T-cell (primary cell): ENCODE data around the gene TIAM2. TPM values are rescaled to one million over a fixed set of nuclear protein-coding genes. Genes with fewer than 3 reads are reported as not detected.
A peak's percentile ranks its signal among the peaks of the same experiment; 100 is the strongest.

Experiments
- ATAC-seq, 4 experiments: fragments of 200-7000 bp in 3 of 4; fragments of 150-1000 bp in 1 of 4; cut with Tn5 transposase; replicated peaks in 1 of 4; 1 replicate in 3 of 4; 2 replicates in 1 of 4; pipeline ENCODE4 v1.10.0; 2021; ENCODE audit warnings: moderate library complexity in 3 of 4, mild to moderate bottlenecking in 2 of 4, moderate number of reproducible peaks in 1 of 4
- CTCF ChIA-PET, 2 donors: fragments of 300-600 bp; sonication (Branson Sonifier 250); formaldehyde crosslinking; loops; one replicate each; lab custom pipeline; 2022; ENCODE audit warnings: antibody characterized with exemption in 2 of 2; lab: Charles Lee
- POLR2A ChIA-PET, 2 donors: fragments of 300-600 bp; sonication (Branson Sonifier 250); formaldehyde crosslinking; loops; one replicate each; lab custom pipeline; 2022; ENCODE audit warnings: antibody characterized with exemption in 2 of 2; lab: Charles Lee
- DNase-seq, 35 experiments: peaks; one replicate each; pipeline versions ENCODE4 v3.0.0 to v3.0.0-alpha.2; 2013 to 2023
- H3K27ac ChIP-seq: one replicate; pipeline ENCODE4 v1.5.1; 2013; ENCODE audit warnings: low read length
- H3K27me3 ChIP-seq, 2 experiments: replicated peaks in 1 of 2; 1 replicate in 1 of 2; 2 replicates in 1 of 2; pipeline versions ENCODE4 v1.6.1 to v1.7.0; 2013; ENCODE audit warnings: low read length in 1 of 2, mixed read lengths in 1 of 2; ENCODE audit not compliant: control insufficient read depth in 2 of 2, insufficient read depth in 2 of 2; ENCODE audit errors: extremely low read depth in 1 of 2
- H3K36me3 ChIP-seq, 2 donors: 1 replicate in 1 of 2; 2 replicates in 1 of 2; pipeline versions ENCODE4 v1.6.1 to v1.7.0; 2013; ENCODE audit warnings: low read length in 1 of 2; ENCODE audit not compliant: control insufficient read depth in 2 of 2, insufficient read depth in 1 of 2; ENCODE audit errors: extremely low read depth in 1 of 2
- H3K4me1 ChIP-seq, 2 experiments: 1 replicate in 1 of 2; 2 replicates in 1 of 2; pipeline versions ENCODE4 v1.6.1 to v1.7.0; 2013; ENCODE audit warnings: low read length in 2 of 2, mixed read lengths in 1 of 2; ENCODE audit not compliant: insufficient read depth in 2 of 2, control insufficient read depth in 1 of 2; ENCODE audit errors: extremely low read depth in 1 of 2
- H3K4me3 ChIP-seq, 2 donors: 1 replicate in 1 of 2; 2 replicates in 1 of 2; pipeline versions ENCODE4 v1.5.1 to v1.7.0; 2013; ENCODE audit warnings: mild to moderate bottlenecking in 2 of 2, low read length in 1 of 2, moderate library complexity in 1 of 2; ENCODE audit not compliant: control insufficient read depth in 1 of 2; ENCODE audit errors: extremely low read depth in 1 of 2
- H3K9me3 ChIP-seq: 2 replicates; pipeline ENCODE4 v1.7.0; 2013
- H3K27ac Mint-ChIP-seq, 2 donors: one replicate each; pipeline ENCODE4 v1.8.0; 2020 to 2021; ENCODE audit warnings: mild to moderate bottlenecking in 2 of 2, mixed read lengths in 2 of 2
- H3K27me3 Mint-ChIP-seq, 2 donors: one replicate each; pipeline ENCODE4 v1.8.0; 2021 to 2022; ENCODE audit warnings: mixed read lengths in 2 of 2
- H3K36me3 Mint-ChIP-seq: one replicate; pipeline ENCODE4 v1.8.0; 2021; ENCODE audit warnings: mixed read lengths
- H3K4me1 Mint-ChIP-seq, 3 donors: one replicate each; pipeline ENCODE4 v1.8.0; 2020 to 2022; ENCODE audit warnings: mixed read lengths in 3 of 3, mild to moderate bottlenecking in 1 of 3
- H3K4me3 Mint-ChIP-seq, 3 donors: one replicate each; pipeline ENCODE4 v1.8.0; 2020 to 2022; ENCODE audit warnings: mild to moderate bottlenecking in 3 of 3, mixed read lengths in 3 of 3, moderate library complexity in 3 of 3
- H3K9me3 Mint-ChIP-seq, 3 donors: one replicate each; pipeline ENCODE4 v1.8.0; 2020 to 2022; ENCODE audit warnings: mixed read lengths in 3 of 3
- WGBS: methylation state at CpG from one replicate; pipeline ENCODE4 v1.1.5; 2013; ENCODE audit warnings: missing lambda C conversion rate; ENCODE audit not compliant: insufficient coverage; 5-methylcytosine and 5-hydroxymethylcytosine counted together
- total RNA-seq, 35 experiments: library from RNA in 6 of 35; stranded (reverse) in 6 of 35; fragments of 120-200 nt in 1 of 35; gene quantifications; one replicate each; pipeline versions ENCODE4 v1.2.1 to v1.2.4 and lab custom pipeline; 2013 to 2026

The TIAM2 gene
- total RNA-seq, 5 donors from 2014 or later (not counting 1 experiment from before 2014, with no cell fraction given) = 4.6 to 7.1 (median 6.8) TPM

DNA sequence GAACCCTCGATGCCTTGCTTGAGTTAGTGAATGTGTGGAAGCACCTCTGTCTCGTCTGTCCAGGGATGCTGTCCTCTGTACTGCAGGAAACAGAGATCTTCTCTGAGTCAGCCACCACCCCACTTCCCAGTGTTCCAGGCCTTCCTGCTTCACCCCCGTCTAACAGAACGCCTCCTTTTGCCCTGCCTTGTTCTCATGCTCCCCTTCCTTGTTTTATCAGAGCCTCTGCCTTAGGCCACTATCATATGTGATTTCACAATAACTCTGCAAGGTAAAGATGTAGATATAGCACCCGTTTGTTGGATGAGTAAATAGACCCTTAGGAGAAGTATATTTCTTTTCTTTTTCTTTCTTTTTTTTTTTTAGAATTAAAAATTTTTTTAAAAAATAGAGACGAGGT lies 162.0 kb downstream of the TIAM2 start:
- Mint-ChIP-seq H3K27me3 (no peaks in the 10 kb centered on the region), H3K4me3 (no peak overlapping the region), H3K27ac (no peak overlapping the region), H3K9me3 (peaks cover 0 to 5% (median 0%) of the 10 kb centered on the region in 3 donors), H3K36me3 (no peaks in the 10 kb centered on the region), H3K4me1 (peaks cover 17 to 35% (median 22%) of the 10 kb centered on the region in 3 donors)
- ChIA-PET POLR2A (no interaction called here), CTCF (no interaction called here)
- no peaks in the 10 kb centered on the region for H3K9me3 ChIP-seq
- H3K4me1 ChIP-seq = peaks cover 6 to 9% of the 10 kb centered on the region in 2 experiments
- 100% methylated on average over 2 of the region's 6 CpGs for WGBS
- H3K36me3 ChIP-seq = no peaks in the 10 kb centered on the region
- no peak overlapping the region for H3K4me3 ChIP-seq
- no peak for DNase-seq
- H3K27ac ChIP-seq = no peak overlapping the region
- no peaks in the 10 kb centered on the region for H3K27me3 ChIP-seq
- no peak for ATAC-seq

DNA sequence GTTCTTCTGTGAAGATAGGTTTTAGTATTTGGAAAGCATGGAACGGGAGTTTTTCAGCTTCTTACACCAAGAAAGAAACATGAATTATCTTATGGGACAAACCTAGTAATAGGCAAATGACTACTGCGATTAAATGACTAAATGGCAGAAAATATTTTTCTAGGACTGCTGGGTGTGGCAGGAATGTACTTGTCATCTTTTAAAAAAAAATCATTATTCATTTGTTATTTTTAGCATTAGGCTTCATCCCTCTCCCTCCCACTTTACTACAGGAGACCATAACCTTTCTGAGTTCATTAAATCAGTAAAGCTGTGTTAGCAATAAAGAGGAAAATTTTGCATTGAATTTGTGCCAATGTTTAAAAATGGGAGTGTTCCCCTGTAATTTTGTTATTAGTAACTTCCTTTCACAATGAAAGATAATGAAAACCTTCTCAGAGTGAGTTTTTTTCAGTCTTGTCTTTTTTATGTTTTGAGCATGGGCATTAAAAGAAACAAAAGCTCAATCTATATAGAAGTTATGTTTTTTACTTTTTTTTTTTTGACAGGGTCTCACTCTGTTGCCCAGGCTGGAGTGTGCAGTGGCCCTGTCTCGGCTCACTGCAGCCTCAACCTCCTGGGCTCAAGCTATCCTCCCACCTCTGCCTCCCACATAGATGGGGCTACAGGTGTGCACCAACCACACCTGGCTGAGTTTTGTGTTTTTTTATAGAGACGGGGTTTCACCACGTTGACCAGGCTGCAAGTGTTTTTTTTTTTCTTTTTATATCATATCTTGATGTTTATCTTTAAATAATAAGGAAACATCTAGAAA lies 163.1 kb downstream of the TIAM2 start:
- Mint-ChIP-seq H3K9me3 (peaks cover 0 to 5% (median 0%) of the 10 kb centered on the region in 3 donors), H3K27me3 (no peaks in the 10 kb centered on the region), H3K27ac (no peak overlapping the region), H3K4me3 (no peak overlapping the region), H3K4me1 (peaks cover 16 to 32% (median 22%) of the 10 kb centered on the region in 3 donors), H3K36me3 (no peaks in the 10 kb centered on the region)
- CTCF ChIA-PET = no interaction called here
- DNase-seq = no peak
- ATAC-seq = no peak
- POLR2A ChIA-PET = interaction anchor here in 1 of 2 donors (0.6 to 0.7 kb wide), 2 partner anchors 45 to 413 kb away, joined by 3 to 7 read pairs; no protein-coding TSS in a partner anchor
- Histone ChIP-seq H3K9me3 (no peaks in the 10 kb centered on the region), H3K36me3 (no peaks in the 10 kb centered on the region), H3K27me3 (no peaks in the 10 kb centered on the region), H3K4me3 (no peak overlapping the region), H3K4me1 (peaks cover 6 to 9% of the 10 kb centered on the region in 2 experiments), H3K27ac (no peak overlapping the region)
- 29% methylated on average over 1 of the region's 5 CpGs for WGBS

DNA sequence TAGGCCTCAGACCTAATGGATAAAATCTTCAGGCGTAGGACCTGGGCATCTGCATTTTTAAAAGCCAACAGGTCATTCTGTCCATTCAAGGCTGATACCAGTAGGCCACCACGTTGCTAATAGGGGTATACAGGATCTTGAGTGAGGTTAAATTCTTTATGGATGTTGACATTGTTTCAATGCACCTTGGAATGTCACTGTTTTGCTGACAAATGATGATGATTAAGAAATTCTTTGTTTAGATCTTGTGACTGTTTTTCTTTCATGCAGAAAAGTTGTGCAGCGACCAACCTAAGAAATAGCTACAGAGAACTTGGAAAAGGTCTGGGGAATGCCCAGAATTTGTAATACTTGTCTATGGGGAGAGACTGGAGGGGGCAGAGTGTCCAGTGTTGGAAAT lies 167.6 kb downstream of the TIAM2 start:
- H3K4me3 Mint-ChIP-seq = no peak overlapping the region
- CTCF ChIA-PET = no interaction called here
- Histone ChIP-seq H3K27me3 (no peaks in the 10 kb centered on the region), H3K9me3 (no peaks in the 10 kb centered on the region), H3K4me3 (no peak overlapping the region), H3K36me3 (no peaks in the 10 kb centered on the region), H3K4me1 (no peaks in the 10 kb centered on the region), H3K27ac (no peak overlapping the region)
- peaks cover 0 to 5% (median 0%) of the 10 kb centered on the region in 3 donors for H3K9me3 Mint-ChIP-seq
- POLR2A ChIA-PET = no interaction called here
- no peaks in the 10 kb centered on the region for H3K27me3 Mint-ChIP-seq
- ATAC-seq (no peak), DNase-seq (no peak)
- H3K4me1 Mint-ChIP-seq = no peaks in the 10 kb centered on the region
- H3K27ac Mint-ChIP-seq = no peak overlapping the region
- H3K36me3 Mint-ChIP-seq = no peaks in the 10 kb centered on the region
- 90% methylated on average over 2 of the region's 3 CpGs for WGBS

DNA sequence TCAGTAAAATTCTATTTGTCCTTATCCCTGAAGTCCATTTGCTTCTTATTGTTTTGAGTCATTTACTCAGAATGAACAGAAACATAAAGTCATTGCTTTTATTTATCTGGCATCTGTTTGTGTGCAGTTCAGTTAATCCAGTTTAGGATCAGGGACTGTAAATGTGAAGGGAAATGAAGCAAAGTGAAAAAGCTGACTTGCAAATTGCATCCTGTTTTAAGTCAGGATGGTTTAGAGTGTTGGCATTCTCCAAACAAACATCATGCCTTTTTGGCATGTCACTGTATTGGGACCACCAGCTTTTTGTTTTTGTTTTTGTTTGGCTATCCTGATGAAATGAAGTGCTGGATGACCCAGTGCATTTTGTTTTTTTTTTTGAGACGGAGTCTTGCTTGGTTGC lies 168.5 kb downstream of the TIAM2 start:
- CTCF ChIA-PET = no interaction called here

DNA sequence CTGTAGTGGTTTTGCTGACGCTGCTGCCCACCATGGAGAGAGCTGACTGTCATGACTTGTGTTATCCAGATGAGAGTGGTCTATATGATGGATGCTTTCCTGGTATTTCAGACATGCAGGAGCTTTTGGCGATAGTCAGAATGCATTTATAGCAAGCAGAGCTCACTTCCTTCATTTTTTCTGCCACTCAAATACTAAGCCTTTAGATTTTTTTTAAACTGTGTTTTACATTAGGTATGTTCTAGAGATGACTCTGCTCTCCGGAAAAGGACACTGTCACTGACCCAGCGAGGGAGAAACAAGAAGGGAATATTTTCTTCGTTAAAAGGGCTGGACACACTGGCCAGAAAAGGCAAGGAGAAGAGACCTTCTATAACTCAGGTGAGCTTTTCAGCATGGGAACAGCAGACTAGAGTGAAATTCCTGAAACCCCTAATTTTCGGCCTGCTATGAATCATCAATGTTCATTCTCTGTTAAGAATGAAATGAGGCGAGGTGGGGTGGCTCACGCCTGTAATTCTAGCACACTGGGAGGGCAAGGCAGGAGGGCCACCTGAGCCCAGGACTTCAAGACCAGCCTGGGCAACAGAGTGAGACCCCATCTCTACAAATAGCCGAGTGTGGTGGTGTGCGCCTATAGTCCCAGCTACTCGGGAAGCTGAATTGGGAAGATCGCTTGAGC lies 170.1 kb downstream of the TIAM2 start:
- CTCF ChIA-PET = interaction anchor here in 1 of 2 donors (1.1 kb wide), 1 partner anchor 12 kb away, joined by 3 read pairs; no protein-coding TSS in a partner anchor
- no peaks in the 10 kb centered on the region for H3K4me1 Mint-ChIP-seq

More for the DNA sequence above, 168.5 kb downstream of the TIAM2 start:
- H3K4me3 ChIP-seq = no peak overlapping the region
- POLR2A ChIA-PET = no interaction called here
- Mint-ChIP-seq H3K9me3 (peaks cover 0 to 5% (median 0%) of the 10 kb centered on the region in 3 donors), H3K27ac (no peak overlapping the region), H3K4me1 (no peaks in the 10 kb centered on the region), H3K36me3 (no peaks in the 10 kb centered on the region), H3K27me3 (no peaks in the 10 kb centered on the region), H3K4me3 (no peak overlapping the region)
- H3K4me1 ChIP-seq = no peaks in the 10 kb centered on the region
- H3K9me3 ChIP-seq = no peaks in the 10 kb centered on the region
- no peaks in the 10 kb centered on the region for H3K27me3 ChIP-seq
- ATAC-seq = no peak
- 100% methylated on average over 1 of the region's 1 CpG for WGBS
- H3K36me3 ChIP-seq = no peaks in the 10 kb centered on the region
- DNase-seq = no peak
- H3K27ac ChIP-seq = no peak overlapping the region

GRCh38 chr6:155170519-155170918 lies 175.4 kb downstream of the TIAM2 start:
- no peaks in the 10 kb centered on the region for H3K36me3 ChIP-seq
- ChIA-PET CTCF (interaction anchor here (0.5 to 4.6 kb wide), 6 partner anchors 17 to 495 kb away, joined by 3 to 47 read pairs (median 4); no protein-coding TSS in a partner anchor), POLR2A (no interaction called here)
- H3K27me3 ChIP-seq = no peaks in the 10 kb centered on the region
- peak overlapping the region; percentile 83 to 84 for H3K27ac Mint-ChIP-seq
- no CpG with 5 or more reads among the region's 3 CpGs for whole genome bisulfite sequencing
- H3K4me3 ChIP-seq = no peak overlapping the region
- H3K4me1 Mint-ChIP-seq = peaks cover 19 to 36% (median 29%) of the 10 kb centered on the region in 3 donors
- no peak for DNase-seq
- no peaks in the 10 kb centered on the region for H3K36me3 Mint-ChIP-seq
- no peak for ATAC-seq
- peaks cover 0 to 10% of the 10 kb centered on the region in 2 experiments for H3K4me1 ChIP-seq
- peak overlapping the region in 1 of 3 donors; percentile 55 for H3K4me3 Mint-ChIP-seq
- no peaks in the 10 kb centered on the region for H3K27me3 Mint-ChIP-seq
- no peaks in the 10 kb centered on the region for H3K9me3 Mint-ChIP-seq
- peak overlapping the region; percentile 87 for H3K27ac ChIP-seq
- H3K9me3 ChIP-seq = no peaks in the 10 kb centered on the region

More for the DNA sequence above, 170.1 kb downstream of the TIAM2 start:
- H3K4me3 ChIP-seq = no peak overlapping the region
- POLR2A ChIA-PET = interaction anchor here in 1 of 2 donors (0.5 kb wide), 1 partner anchor 123 kb away, joined by 3 read pairs; no protein-coding TSS in a partner anchor
- H3K9me3 Mint-ChIP-seq = no peaks in the 10 kb centered on the region
- 94% methylated on average over 6 of the region's 12 CpGs for WGBS
- no peak overlapping the region for H3K27ac Mint-ChIP-seq
- H3K36me3 ChIP-seq = no peaks in the 10 kb centered on the region
- ATAC-seq (no peak), DNase-seq (no peak)
- no peaks in the 10 kb centered on the region for H3K9me3 ChIP-seq
- H3K27me3 ChIP-seq = no peaks in the 10 kb centered on the region
- no peak overlapping the region for H3K27ac ChIP-seq
- H3K36me3 Mint-ChIP-seq = no peaks in the 10 kb centered on the region
- no peaks in the 10 kb centered on the region for H3K4me1 ChIP-seq
- H3K4me3 Mint-ChIP-seq = no peak overlapping the region
- no peaks in the 10 kb centered on the region for H3K27me3 Mint-ChIP-seq
